T follicular helper cell (primary cell): ENCODE results near the gene ERVFRD-1.
"Not testable (repeated sequence)": the region's sequence is repeated elsewhere in the genome, so short reads cannot be mapped to it uniquely, and the experiment has no call there.

ENCODE experiments used
- DNase-seq: peaks from one replicate; pipeline ENCODE4 v3.0.0-alpha.2; 2020; ENCODE audit warnings: low read depth

Gene ERVFRD-1

DNA sequence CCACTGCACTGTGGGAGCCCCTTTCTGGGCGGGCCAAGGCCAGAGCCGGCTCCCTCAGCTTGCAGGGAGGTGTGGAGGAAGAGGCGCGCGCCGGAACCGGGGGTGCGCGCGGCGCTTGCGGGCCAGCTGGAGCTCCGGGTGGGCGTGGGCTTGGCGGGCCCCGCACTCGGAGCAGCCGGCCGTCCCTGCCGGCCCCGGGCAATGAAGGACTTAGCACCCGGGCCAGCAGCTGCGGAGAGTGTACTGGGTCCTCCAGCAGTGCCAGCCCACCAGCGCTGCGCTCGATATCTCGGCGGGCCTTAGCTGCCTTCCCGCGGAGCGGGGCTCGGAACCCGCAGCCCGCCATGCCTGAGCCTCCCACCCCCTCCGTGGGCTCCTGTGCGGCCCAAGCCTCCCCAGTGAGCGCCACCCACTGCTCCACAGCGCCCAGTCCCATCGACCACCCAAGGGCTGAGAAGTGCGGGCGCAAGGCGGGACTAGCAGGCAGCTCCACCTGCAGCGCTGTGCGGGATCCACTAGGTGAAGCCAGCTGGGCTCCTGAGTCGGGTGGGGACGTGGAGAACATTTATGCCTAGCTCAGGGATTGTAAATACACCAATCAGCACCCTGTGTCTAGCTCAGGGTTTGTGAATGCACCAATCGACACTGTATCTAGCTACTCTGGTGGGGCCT is 24.2 kb downstream of the ERVFRD-1 start:
- not testable (repeated sequence) for DNase-seq

DNA sequence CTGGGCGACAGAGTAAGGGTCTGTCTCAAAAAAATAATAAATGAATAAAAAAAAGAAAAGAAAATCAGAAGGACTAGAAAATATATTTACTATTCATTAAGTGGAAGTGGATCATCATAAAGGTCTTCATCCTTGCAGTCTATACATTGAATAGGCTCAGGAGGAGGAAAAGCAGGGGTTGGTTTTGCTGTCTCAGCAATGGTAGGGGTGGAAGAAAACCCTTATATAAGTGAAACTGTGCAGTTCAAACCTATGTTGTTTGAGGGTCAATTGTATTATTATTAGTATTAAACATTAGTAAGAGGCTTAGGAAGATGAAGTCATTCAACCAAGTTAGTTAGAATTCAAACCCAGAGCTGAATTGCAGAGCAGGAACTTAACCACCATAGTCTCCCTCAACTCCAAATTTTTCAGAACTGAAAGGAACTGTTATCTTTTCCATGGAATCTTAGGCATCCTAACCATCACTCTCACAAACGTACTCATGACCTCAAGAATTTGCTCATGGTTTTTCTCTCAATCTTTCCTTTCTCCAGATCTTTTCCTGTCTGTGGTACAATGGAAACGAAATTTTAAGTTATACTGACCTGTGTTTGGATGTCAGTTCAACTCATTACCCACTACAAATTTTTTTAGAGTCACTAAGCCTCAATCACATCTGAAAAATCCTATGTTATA is 25.6 kb downstream of the ERVFRD-1 start:
- no peak for DNase-seq

DNA sequence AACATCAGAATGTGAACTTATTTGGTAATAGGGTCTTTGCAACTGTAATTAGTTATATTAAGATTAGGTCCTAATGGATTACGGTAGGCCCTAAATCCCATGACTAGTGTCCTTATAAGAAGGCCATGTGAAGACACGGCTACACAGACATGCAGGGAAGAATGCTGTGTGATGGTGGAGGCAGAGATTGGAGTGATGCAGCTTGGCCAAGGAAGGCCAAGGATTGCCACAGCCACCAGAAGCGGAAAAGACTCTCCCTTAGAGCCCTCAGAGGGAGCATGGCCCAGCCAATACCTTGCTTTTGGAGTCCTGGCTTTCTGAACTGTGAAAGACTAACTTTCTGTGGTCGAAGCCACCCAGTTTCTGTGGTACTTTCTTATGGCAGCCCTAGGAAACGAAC is 27.6 kb downstream of the ERVFRD-1 start:
- DNase-seq, result no peak

DNA sequence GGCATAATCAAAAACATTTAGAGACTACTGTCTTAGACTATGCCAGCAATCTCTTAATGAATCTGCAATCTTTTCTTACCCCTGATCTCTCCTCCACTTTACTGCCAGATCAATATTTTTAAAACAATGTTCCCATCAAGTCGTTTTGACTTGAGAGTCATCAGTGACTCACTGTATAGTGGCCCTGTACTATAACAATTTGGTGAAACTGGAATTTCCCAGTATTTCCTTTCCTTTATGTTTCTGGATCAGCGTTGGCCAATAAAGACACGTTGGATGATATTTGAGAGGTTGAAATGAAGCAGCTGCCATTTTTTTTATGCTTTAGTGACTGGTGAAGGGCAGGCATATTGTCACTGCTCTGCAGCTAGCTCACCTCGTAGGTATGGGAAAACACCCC is 28.0 kb downstream of the ERVFRD-1 start:
- DNase-seq, result no peak

DNA sequence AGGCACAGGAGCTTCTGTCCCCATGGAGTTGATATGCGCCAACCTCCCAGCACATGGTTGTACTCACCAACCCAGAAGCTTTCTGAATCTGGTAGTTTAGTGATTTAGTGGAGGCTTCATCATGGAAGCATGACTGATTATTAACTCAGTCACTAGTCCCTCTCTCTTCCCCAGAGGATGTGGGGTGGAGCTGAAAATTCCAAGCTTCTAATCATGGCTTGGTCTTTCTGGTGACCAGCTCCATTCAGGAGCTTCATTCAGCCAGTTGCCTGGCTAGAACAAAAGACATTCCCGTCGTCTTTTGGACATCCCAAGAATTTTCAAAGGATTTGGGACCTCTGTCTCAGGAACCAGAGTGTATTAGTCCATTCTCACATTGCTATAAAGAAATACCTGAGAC is 31.2 kb downstream of the ERVFRD-1 start:
- DNase-seq, result no peak

DNA sequence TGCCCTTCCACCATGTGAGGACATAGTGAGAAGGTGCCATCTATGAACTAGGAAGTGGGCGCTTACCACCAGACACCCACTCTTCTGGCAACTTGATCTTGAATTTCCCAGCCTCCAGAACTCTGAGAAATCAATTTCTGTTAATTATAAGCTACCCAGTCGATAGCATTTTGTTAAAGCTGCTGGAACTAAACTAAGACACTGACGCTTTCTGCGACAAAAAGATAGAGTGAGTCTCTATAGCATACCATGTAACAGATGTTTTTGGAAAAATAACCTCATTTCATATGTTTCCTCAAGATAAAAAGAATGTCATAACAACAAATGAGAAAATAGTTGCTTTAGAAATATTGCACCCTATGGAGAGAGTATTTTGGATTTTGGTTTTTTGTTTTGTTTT is 33.3 kb downstream of the ERVFRD-1 start:
- DNase-seq, result no peak

DNA sequence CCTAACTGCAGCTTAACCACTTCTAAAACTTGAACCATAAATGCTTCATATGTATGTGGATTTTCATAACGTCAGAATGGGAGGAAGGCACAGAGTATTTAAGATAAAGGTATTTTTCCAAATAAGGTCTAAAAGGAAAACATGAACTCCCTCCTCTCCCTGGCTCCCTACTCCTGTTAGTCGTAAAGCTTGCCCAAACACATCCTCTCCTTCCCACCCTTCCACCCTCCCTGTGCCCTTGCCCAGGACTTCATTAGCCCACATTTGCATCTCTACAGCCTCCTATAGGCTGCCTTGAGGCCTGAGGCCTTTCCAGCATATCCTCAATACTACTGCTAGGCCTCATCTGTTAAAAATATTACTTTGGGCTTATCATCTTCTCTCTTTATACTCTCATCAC is 35.0 kb downstream of the ERVFRD-1 start:
- no peak for DNase-seq

DNA sequence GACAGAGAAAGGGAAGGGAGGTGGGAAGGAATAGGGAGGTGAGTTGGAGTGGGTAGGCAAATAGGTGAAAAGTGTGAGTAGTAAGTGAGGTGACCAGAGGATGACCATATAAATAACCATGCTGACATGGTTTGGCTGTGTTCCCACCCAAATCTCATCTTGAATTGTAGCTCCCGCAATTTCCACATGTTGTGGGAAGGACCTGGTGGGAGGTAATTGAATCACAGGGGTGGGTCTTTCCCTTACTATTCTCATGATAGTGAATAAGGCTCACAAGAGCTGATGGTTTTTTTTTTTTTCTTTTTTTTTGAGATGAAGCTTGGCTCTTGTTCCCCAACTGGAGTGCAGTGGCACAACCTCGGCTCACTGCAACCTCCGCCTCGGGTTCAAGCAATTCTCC is 39.4 kb downstream of the ERVFRD-1 start:
- DNase-seq, result no peak

DNA sequence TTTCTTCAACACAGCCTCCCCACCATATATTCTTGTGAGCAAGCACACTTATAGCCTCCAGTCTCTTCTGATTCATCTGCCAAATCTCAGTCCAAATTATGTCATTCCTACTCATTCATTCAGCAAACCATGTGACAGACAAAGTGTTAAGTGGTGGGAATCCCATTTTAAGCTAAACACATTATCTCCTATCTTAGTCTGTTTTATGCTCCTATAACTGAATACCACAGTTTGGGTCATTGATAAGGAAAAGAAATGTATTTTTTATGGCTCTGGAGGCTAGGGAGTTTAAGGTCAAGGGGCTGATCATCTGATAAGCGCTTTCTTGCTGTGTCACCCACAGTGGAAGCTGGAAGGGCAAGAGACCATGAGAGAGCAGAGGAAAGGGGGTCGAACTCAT is 41.8 kb downstream of the ERVFRD-1 start:
- no peak for DNase-seq

DNA sequence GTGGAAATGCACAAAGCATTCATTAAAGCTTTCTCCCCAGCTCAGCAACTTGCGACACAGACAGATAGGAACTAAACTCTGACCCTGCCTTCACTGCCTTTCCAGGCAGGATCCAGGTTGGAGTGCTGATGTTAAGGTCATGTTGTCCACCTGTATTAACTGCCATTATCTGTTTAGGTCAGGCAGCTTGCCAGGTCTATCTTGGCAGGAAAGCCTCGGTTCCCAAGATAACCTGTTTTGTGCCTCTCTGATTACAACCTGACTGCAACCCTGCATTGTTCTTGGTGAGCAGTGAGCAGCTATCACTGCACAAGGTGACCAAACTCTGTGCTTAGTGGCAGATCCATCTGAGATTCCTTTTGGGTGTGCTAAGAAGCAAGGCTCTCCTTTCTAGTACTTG is 44.2 kb downstream of the ERVFRD-1 start:
- DNase-seq, result no peak

DNA sequence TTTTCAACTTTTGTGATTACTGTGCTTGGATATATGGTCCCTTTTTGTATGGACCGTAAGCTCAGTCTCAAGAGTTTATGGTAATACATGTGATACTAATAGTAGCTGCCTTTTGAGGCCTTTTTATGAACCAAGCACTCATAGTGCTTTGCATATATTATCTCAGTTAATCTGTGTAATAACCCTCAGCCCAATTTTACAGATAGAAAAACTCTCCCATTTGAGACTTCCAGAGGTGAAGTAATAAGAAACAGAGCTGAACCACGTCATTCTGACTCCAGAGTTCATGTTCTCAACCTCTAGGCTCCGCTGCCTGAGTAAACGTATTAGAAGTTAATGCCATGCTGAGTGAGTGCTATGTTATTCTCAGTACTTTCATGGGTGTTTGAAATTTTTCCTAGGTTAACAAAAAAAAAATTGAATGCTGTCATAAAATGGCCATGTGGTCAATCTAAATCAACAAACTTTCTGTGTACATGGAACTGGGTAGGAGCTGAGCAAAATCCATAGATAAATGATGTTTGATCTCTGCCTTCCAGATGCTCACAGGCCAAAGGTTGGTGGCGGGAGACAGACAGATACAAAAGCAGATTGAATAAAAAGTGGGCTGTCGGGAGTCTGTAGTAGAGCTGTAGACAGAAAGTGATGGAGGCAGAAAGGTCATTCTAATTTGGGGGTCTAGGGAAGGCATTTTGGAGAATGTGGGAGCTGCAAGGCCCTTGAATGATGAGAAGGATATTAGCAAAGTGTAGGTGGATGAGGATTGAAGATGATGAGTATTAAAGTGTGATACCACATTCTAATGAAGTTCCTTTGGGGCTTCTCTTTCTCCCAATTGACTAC is 44.8 kb downstream of the ERVFRD-1 start:
- no peak for DNase-seq

DNA sequence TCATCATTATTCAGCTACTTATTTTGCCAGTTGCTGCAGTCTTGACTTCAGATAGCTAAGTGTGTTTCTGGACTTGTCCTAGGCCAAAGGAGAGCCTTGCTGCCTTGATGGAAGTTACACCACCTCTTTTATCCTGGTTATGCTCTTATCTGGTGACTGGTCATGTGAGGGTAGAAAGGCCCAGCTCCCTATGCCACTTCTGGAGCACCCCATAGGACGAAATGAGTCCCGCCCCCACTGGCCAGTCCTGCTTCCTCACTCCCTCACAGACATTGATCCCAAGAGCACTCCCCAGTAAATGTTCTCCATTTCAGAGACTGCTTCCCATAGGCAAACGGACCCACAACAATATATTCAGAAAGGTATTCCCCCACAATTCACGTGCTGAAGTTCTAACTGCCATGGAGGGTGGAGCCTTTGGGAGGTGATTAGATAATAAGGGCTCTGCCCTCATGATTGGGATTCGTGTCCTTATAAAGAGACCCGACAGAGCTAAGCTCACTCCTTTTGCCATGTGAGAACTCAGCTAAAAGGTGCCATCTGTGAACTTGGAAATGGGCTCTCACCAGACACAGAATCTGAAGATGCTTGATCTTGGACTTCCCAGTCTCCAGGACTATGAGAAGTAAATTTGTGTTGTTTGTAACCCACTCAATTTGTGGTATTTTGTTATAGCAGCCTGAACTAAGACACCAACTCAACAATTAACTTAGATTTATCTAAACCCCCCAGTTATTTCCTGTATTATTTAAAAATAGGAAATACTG is 45.9 kb downstream of the ERVFRD-1 start:
- DNase-seq, result no peak

DNA sequence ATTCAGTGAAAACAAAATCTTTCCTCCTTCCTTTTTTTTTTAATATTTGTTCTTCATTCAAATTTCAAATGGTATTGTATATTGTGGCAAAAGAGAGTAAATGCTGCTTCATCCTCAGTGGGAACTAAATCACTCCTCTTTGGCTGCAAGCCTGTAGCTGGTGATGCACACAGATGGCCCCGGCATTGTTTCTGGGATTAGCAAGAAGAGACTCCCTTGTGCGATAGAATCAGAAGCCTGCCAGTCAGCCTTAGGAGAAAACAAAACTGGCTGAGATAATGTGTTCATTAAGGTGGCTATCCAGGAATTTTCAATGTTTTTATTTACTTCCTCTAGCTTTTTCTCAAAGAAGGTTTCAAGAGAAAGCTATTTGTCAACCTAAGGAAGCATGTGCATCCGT is 46.7 kb downstream of the ERVFRD-1 start:
- no peak for DNase-seq

DNA sequence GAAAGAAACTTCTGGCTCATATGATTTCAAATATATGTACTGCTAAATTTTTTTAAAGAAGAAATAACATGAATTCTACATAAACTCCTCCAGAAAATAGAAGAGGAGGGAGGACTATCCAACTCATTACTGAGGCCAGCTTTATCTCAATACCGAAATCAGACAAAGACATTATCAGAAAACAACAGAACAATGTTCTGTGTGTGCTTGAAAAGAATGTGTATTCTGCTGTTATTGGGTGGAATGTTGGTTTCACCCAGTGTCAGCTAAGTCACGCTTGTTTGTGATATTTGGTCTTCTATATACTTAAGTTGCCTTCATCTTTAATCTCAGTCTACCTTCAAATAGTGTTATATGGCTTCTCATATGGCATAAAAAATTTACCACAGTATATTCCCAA is 48.8 kb downstream of the ERVFRD-1 start:
- no peak for DNase-seq

DNA sequence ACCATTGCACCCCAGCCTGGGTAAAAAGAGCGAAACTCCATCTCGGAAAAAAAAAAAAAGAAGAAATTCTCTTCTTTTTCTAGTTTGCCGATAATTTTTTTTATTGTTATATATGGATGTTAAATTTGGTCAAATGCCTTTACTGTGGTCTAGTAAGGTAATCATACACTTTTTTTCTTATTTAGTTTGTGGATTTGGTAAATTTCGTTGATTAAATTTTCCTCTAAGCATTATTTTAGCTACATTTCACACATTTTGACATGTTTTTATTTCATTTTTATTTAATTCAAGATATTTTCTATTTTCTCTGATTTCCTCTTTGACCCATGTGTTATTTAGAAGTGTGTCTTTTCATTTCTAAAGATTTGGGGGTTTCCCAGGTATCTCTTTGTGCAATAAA is 49.4 kb downstream of the ERVFRD-1 start:
- DNase-seq, result no peak

DNA sequence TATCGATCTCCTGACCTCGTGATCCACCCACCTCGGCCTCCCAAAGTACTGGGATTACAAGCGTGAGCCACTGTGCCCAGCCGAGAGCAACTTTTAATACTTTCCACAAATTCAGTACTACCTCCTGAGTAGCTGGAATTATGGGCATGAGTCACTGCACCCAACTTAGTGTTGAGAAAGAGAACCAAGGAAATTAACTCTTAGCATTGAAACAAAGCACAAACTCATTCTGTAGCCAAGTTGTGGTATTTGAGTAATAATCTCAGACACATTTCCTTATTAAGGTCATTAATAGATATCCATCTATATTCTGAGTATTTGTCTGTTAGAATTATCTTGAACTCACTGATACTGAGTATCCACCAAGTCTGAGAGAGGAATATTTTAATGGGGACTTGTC is 53.1 kb downstream of the ERVFRD-1 start:
- DNase-seq, result no peak

DNA sequence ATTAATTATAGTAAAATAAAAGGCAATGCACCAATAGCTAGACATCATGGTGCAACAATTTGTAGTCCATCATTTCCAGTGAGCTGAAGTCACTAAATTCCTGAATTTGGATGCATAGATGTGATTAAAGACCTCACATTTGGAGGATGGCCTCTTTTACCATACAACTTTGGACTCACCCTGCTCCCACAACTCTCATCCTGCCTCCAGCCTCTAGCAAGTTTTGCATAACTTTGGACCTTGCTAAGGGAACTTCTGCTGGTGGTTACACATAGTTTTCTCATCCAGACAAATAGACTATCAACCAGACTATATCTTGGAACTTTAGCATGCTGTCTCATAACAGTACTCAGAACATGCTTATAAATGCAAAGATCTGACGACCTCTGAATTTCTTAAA is 54.7 kb downstream of the ERVFRD-1 start:
- DNase-seq, result no peak

DNA sequence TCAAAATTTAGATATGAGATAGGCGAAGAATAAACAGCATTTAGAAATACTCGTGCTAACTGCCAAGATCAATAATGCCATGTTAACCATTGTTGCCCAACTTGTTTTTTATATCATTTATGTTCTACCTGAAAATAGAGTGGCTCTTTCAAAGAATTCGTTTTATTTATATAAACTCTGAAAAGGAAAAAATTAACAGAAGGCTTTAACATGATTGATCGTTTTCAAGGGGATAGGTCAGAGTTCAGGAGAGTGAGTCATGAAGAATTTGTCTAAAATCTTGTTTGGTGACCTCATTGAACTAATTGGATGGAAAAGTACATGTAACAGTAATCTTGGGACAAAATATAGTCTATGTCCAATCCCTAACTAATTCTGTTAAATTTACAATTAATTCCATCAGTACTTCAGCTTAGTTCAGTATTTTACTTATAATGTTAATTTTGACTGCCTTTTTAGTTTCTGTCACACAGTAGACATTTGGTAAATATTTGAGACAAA is 56.3 kb downstream of the ERVFRD-1 start:
- no peak for DNase-seq

DNA sequence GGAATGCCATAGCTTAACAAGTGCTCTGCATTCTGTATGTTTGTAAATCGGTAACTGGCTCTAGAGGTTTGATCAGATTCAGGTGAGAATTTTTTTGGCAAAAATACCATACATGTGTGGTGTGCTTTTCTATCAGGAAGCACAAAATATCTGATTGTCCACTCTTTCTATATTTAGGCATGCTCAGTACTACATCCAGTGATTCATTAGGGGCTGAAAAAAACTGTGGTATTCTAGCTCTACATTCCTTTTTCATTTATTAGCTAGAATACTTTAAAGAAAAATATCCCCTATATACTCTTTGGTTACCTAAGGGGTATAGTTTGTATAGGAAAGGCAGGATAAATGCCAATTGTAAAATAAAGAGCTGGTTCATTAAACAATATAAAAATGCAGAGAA is 56.8 kb downstream of the ERVFRD-1 start:
- no peak for DNase-seq

DNA sequence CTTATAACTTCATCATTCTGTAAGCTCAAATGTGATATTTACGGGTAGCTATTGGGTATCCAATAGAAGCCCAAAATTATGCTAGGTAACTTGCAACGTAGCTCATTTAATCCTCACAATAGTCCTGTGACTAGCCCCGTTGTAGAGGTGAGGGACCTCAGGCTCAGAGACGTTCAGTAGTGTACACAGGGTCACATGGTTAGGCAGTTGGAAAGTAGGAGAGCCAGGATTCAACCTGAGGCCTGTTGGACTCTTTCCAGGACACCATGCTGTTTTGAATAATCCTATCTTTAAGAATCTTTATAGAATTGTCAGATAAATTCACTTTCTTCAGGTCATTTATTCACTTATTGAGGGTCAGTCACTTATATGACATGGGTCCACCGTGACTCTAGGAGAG is 58.2 kb downstream of the ERVFRD-1 start:
- no peak for DNase-seq
